K562 (cell line): ENCODE measurements around the gene ASIC5. TPM values are rescaled to one million over a fixed set of nuclear protein-coding genes. Genes with fewer than 3 reads are reported as not detected.

ENCODE experiments used
- ATAC-seq: fragments of 200-7000 bp; cut with Tn5 transposase; 3 replicates; pipeline ENCODE4 v1.9.1; 2020; ENCODE audit warnings: moderate library complexity
- BruUV-seq: library from RNA; stranded (reverse); fragments of 400-500 nt; replicated peaks from 2 replicates; lab custom pipeline; 2021; lab: Mats Ljungman, UMichigan
- CTCF ChIA-PET: fragments of 300-600 bp; formaldehyde crosslinking; extraction: SDS; loops from one replicate; lab custom pipeline; 2021; ENCODE audit warnings: low intra/inter-chr PET ratio; lab: Yijun Ruan, JAX
- POLR2A ChIA-PET: fragments of 300-600, 350-650 bp; sonication (Branson Sonifier 250); formaldehyde crosslinking; extraction: SDS; loops from one replicate; lab custom pipeline; 2021; ENCODE audit warnings: antibody characterized with exemption, inconsistent platforms; lab: Yijun Ruan, JAX
- DNase-seq, 4 experiments: peaks; one replicate each; pipeline versions ENCODE4 v3.0.0 to v3.0.0-alpha.2; 2011 to 2018; ENCODE audit warnings: low spot score in 3 of 4, mixed read lengths in 3 of 4; ENCODE audit errors: extremely low read depth in 1 of 4
- FAIRE-seq: peaks from 2 replicates; lab custom pipeline; 2011; peaks lifted over from hg19 to GRCh38; lab: Jason Lieb, UNC
- H2AFZ ChIP-seq: 2 replicates; pipeline ENCODE4 v1.6.0; 2011; ENCODE audit warnings: low read depth, low read length, control low read depth, inconsistent platforms
- H3K27ac ChIP-seq: fragments of 200-600 bp; 3 replicates; pipeline ENCODE4 v1.8.0; 2011; ENCODE audit warnings: low read depth, mild to moderate bottlenecking, control low read depth, inconsistent platforms, low read length, moderate library complexity, mixed read lengths; ENCODE audit errors: extremely low read depth
- H3K27me3 ChIP-seq, 2 experiments: fragments of 300-600 bp in 1 of 2; 2 replicates in 1 of 2; 3 replicates in 1 of 2; pipeline versions ENCODE4 v1.6.0 to v1.8.0; 2011; ENCODE audit warnings: inconsistent platforms in 2 of 2, low read length in 2 of 2, mild to moderate bottlenecking in 1 of 2, mixed read lengths in 1 of 2, moderate library complexity in 1 of 2; ENCODE audit not compliant: control insufficient read depth in 2 of 2, insufficient read depth in 2 of 2
- H3K36me3 ChIP-seq: fragments of 300-600 bp; 3 replicates; pipeline ENCODE4 v1.8.0; 2011; ENCODE audit warnings: mild to moderate bottlenecking, low read length, inconsistent platforms; ENCODE audit not compliant: control insufficient read depth, insufficient read depth
- H3K4me1 ChIP-seq, 2 experiments: fragments of 200-600 bp in 1 of 2; replicated peaks in 1 of 2; 2 replicates in 1 of 2; 3 replicates in 1 of 2; pipeline versions ENCODE4 v1.5.1 to v1.8.0; 2011; ENCODE audit warnings: inconsistent platforms in 2 of 2, low read length in 2 of 2, mild to moderate bottlenecking in 1 of 2, mixed read lengths in 1 of 2, moderate library complexity in 1 of 2; ENCODE audit not compliant: control insufficient read depth in 2 of 2, insufficient read depth in 2 of 2
- H3K4me2 ChIP-seq: 2 replicates; pipeline ENCODE4 v1.6.1; 2011; ENCODE audit warnings: low read length, control low read depth, inconsistent platforms, mixed read lengths; ENCODE audit not compliant: insufficient read depth
- H3K4me3 ChIP-seq: fragments of 200-600 bp; sonication (generic), shearing (Covaris generic); 2 replicates; pipeline ENCODE4 v1.5.1; 2016; ENCODE audit warnings: control low read depth, inconsistent platforms
- H3K79me2 ChIP-seq: fragments of 200-600 bp; 3 replicates; pipeline ENCODE4 v1.8.0; 2011; ENCODE audit warnings: low read length, inconsistent platforms; ENCODE audit not compliant: control insufficient read depth, insufficient read depth
- H3K9ac ChIP-seq, 2 experiments: 2 replicates each; pipeline versions ENCODE4 v1.6.0 to v1.6.1; 2011; ENCODE audit warnings: low read depth in 2 of 2, low read length in 2 of 2, control low read depth in 1 of 2, inconsistent platforms in 1 of 2, mild to moderate bottlenecking in 1 of 2, mixed read lengths in 1 of 2; ENCODE audit not compliant: insufficient read depth in 1 of 2
- H3K9me1 ChIP-seq: one replicate; pipeline ENCODE4 v1.6.0; 2011; ENCODE audit warnings: inconsistent platforms, mild to moderate bottlenecking, low read length, moderate library complexity; ENCODE audit not compliant: control insufficient read depth, insufficient read depth
- H3K9me3 ChIP-seq: replicated peaks from 2 replicates; pipeline ENCODE4 v1.5.1; 2011; ENCODE audit warnings: low read depth, low read length, inconsistent platforms; ENCODE audit not compliant: control insufficient read depth, insufficient read depth
- H4K20me1 ChIP-seq: replicated peaks from 2 replicates; pipeline ENCODE4 v1.6.1; 2011; ENCODE audit warnings: low read length, inconsistent platforms, mixed read lengths; ENCODE audit not compliant: control insufficient read depth, insufficient read depth
- ATF6 ChIP-seq: sonication (generic); formaldehyde crosslinking; IDR thresholded peaks from 2 replicates; pipeline ENCODE4 v1.4.0; 2020; ENCODE audit warnings: mild to moderate bottlenecking, missing genetic modification reagents
- CUX1 ChIP-seq: fragments of 200-800 bp; sonication (Bioruptor generic); IDR thresholded peaks from 2 replicates; pipeline ENCODE4 v1.6.1; 2016; ENCODE audit warnings: missing genetic modification characterization, missing compliant biosample characterization
- DEAF1 ChIP-seq: fragments of 450-650 bp; formaldehyde crosslinking; IDR thresholded peaks from 2 replicates; pipeline ENCODE4 v1.4.0; 2020; ENCODE audit warnings: mild to moderate bottlenecking, moderate library complexity
- GATA2 ChIP-seq: sonication (generic); formaldehyde crosslinking; IDR thresholded peaks from 2 replicates; pipeline ENCODE4 v1.4.0; 2020; ENCODE audit warnings: mild to moderate bottlenecking, missing genetic modification reagents
- MAFF ChIP-seq: IDR thresholded peaks from 2 replicates; pipeline ENCODE4 v1.6.1; 2012; ENCODE audit warnings: low read length, improper control_type of control experiment
- NFE2 ChIP-seq: IDR thresholded peaks from 2 replicates; pipeline ENCODE4 v1.6.1; 2014; ENCODE audit warnings: antibody characterized with exemption, low read depth
- NRF1 ChIP-seq, 2 experiments: fragments of 450-650 bp; IDR thresholded peaks in 1 of 2; conservative IDR thresholded peaks in 1 of 2; 2 replicates each; pipeline ENCODE4 v1.6.1; 2014; ENCODE audit warnings: mild to moderate bottlenecking in 2 of 2
- RB1 ChIP-seq: fragments of 450-650 bp; IDR thresholded peaks from 2 replicates; pipeline ENCODE4 v1.6.1; 2017; ENCODE audit warnings: low read depth, mild to moderate bottlenecking
- SMARCA5 ChIP-seq: fragments of 450-650 bp; IDR thresholded peaks from 2 replicates; pipeline ENCODE4 v1.6.1; 2016
- ZBTB7A ChIP-seq: IDR thresholded peaks from 2 replicates; pipeline ENCODE4 v1.6.1; 2011; ENCODE audit warnings: low read depth, mild to moderate bottlenecking, low read length, moderate library complexity, borderline replicate concordance; ENCODE audit not compliant: control insufficient read depth
- ZNF175 ChIP-seq: fragments of 200-800 bp; sonication (Bioruptor generic); IDR thresholded peaks from 2 replicates; pipeline ENCODE4 v1.6.1; 2016; ENCODE audit warnings: low read depth, mild to moderate bottlenecking, missing genetic modification characterization, missing compliant biosample characterization
- ZSCAN29 ChIP-seq: fragments of 450-650 bp; IDR thresholded peaks from 2 replicates; pipeline ENCODE4 v1.6.1; 2017
- WGBS: fragments of 100-300 bp; shearing (Covaris generic); methylation state at CpG from one replicate; pipeline ENCODE4 v1.1.6; 2016; ENCODE audit warnings: low coverage, mixed read lengths; ENCODE audit not compliant: insufficient coverage; ENCODE audit errors: missing lambda C conversion rate; 5-methylcytosine and 5-hydroxymethylcytosine counted together
- in situ Hi-C: fragments of 300-500 bp; cut with MboI; formaldehyde crosslinking; loops from 4 replicates; pipeline ENCODE4 v1.15.0; 2018; ENCODE audit warnings: inconsistent platforms, mixed read lengths
- intact Hi-C: fragments of 100-400 bp; cut with micrococcal nuclease; formaldehyde crosslinking; loops from 2 replicates; pipeline ENCODE4 v1.14.2; 2022
- polyA plus RNA-seq, 8 experiments: library from polyadenylated mRNA; depleted of rRNA in 4 of 8; stranded (reverse) in 5 of 8; unstranded in 3 of 8; fragments of >200 nt; fragmentation: Nextera tagmentation in 2 of 8; fragmentation: Illumina TruSeq in 1 of 8; extraction: Ambion mirVana in 2 of 8; extraction: Trizol in 1 of 8; gene quantifications; 2 replicates each; pipeline versions ENCODE4 v1.2.1 to v1.2.3, GENCODE V29; 2011 to 2014; ENCODE audit warnings: inconsistent platforms in 1 of 8, missing spikeins in 1 of 8
- total RNA-seq, 7 experiments: library from RNA; depleted of rRNA in 6 of 7; stranded (reverse); fragments of >200 nt in 6 of 7; fragmentation: Illumina TruSeq in 2 of 7; extraction: Trizol in 2 of 7; gene quantifications; 2 replicates each; pipeline versions ENCODE4 v1.2.1 to v1.2.3, GENCODE V29; 2011 to 2021; ENCODE audit warnings: low replicate concordance in 1 of 7
- TF ChIP-seq, protein P1 (sequence below), 2 experiments: fragments of 450-650 bp in 1 of 2; sonication (generic) in 1 of 2; formaldehyde crosslinking in 1 of 2; IDR thresholded peaks in 1 of 2; conservative IDR thresholded peaks in 1 of 2; 2 replicates each; pipeline versions ENCODE4 v1.6.1 to v1.8.1; 2016 to 2023; ENCODE audit warnings: mild to moderate bottlenecking in 2 of 2, moderate library complexity in 2 of 2, inconsistent platforms in 1 of 2, missing genetic modification reagents in 1 of 2

The ASIC5 gene
- total and polyA plus RNA-seq, 9 of the 15 experiments (the other 6 are each of a cell fraction or from before 2014, with no cell fraction given), result not detected

DNA sequence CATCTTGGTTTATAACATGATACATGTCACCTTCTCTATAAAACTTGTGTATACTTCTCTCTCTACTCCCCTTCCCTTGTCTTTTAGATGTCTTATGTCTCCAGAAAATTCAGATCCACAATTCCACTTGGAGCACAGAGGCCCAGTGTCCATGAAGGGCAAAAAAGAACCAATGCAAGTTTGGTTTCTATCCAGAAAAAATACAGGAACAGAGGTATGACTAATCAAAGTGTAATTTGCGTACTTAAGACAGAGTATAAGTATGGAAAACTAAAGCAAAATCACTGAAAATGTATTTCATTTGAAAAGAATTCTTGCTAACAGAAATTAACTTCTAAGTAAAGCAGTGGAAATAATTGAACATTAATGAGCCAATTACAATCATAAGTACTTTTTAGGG lies 61.1 kb downstream of the ASIC5 start:
- H3K79me2 ChIP-seq, result no peaks in the 10 kb centered on the region
- FAIRE-seq, result no peak
- WGBS, result 0% methylated on average over 1 of the region's 1 CpG
- intact Hi-C loops (no loop called here), in situ Hi-C loops (no loop called here)
- H3K4me3 ChIP-seq, result no peak overlapping the region
- H3K9me1 ChIP-seq, result no peaks in the 10 kb centered on the region
- no peak overlapping the region for H3K27ac ChIP-seq
- no peaks in the 10 kb centered on the region for H3K9me3 ChIP-seq
- no peak overlapping the region for H3K9ac ChIP-seq
- no peaks in the 10 kb centered on the region for H3K27me3 ChIP-seq
- CTCF ChIA-PET, result no interaction called here
- H3K4me1 ChIP-seq, result no peaks in the 10 kb centered on the region
- POLR2A ChIA-PET, result interaction anchor here (0.6 kb wide), 1 partner anchor 937 kb away, joined by 3 read pairs; no protein-coding TSS in a partner anchor
- no peak for ATAC-seq
- no peak for DNase-seq
- no peak overlapping the region for H3K4me2 ChIP-seq
- no peaks in the 10 kb centered on the region for H4K20me1 ChIP-seq
- H3K36me3 ChIP-seq, result no peaks in the 10 kb centered on the region
- BruUV-seq, result no TSS peak
- no peak overlapping the region for H2AFZ ChIP-seq
- TF ChIP-seq CUX1 (CRISPR knock-in tag), result no peak
- TF ChIP-seq RB1, result no peak
- TF ChIP-seq NRF1 (conservative IDR thresholded peaks at IDR 0.05 in 1 of 2, IDR thresholded peaks at IDR 0.05 in 1 of 2), result no peak
- TF ChIP-seq NFE2, result no peak
- TF ChIP-seq ZNF175, result no peak
- TF ChIP-seq ZSCAN29, result no peak
- TF ChIP-seq, protein P1, sequence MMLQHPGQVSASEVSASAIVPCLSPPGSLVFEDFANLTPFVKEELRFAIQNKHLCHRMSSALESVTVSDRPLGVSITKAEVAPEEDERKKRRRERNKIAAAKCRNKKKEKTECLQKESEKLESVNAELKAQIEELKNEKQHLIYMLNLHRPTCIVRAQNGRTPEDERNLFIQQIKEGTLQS (IDR thresholded peaks at IDR 0.05), result no peak
- TF ChIP-seq, protein P1 (CRISPR knock-in tag; conservative IDR thresholded peaks at IDR 0.05), result no peak
- no peak for TF ChIP-seq SMARCA5
- no peak for TF ChIP-seq ZBTB7A
- no peak for TF ChIP-seq DEAF1 (CRISPR knock-in tag)
- TF ChIP-seq ATF6 (CRISPR knock-in tag), result no peak
- no peak for TF ChIP-seq MAFF
- TF ChIP-seq GATA2 (CRISPR knock-in tag), result no peak
